Mucosa of gallbladder (tissue), 1 donor: ENCODE results near the gene ENPEP. TPM values are rescaled to one million over a fixed set of nuclear protein-coding genes. Genes with fewer than 3 reads are reported as not detected.
"Not testable (repeated sequence)": the region's sequence is repeated elsewhere in the genome, so short reads cannot be mapped to it uniquely, and the experiment has no call there.

Experiments used
- DNase-seq: peaks from one replicate; pipeline ENCODE4 v3.0.0-alpha.2; 2020; ENCODE audit warnings: low spot score
- total RNA-seq: library from RNA; stranded (reverse); gene quantifications from one replicate; pipeline ENCODE4 v1.2.1, GENCODE V29; 2021
- donor health status: DM: no; HTN: no; CAD: no.

Gene ENPEP, protein sequence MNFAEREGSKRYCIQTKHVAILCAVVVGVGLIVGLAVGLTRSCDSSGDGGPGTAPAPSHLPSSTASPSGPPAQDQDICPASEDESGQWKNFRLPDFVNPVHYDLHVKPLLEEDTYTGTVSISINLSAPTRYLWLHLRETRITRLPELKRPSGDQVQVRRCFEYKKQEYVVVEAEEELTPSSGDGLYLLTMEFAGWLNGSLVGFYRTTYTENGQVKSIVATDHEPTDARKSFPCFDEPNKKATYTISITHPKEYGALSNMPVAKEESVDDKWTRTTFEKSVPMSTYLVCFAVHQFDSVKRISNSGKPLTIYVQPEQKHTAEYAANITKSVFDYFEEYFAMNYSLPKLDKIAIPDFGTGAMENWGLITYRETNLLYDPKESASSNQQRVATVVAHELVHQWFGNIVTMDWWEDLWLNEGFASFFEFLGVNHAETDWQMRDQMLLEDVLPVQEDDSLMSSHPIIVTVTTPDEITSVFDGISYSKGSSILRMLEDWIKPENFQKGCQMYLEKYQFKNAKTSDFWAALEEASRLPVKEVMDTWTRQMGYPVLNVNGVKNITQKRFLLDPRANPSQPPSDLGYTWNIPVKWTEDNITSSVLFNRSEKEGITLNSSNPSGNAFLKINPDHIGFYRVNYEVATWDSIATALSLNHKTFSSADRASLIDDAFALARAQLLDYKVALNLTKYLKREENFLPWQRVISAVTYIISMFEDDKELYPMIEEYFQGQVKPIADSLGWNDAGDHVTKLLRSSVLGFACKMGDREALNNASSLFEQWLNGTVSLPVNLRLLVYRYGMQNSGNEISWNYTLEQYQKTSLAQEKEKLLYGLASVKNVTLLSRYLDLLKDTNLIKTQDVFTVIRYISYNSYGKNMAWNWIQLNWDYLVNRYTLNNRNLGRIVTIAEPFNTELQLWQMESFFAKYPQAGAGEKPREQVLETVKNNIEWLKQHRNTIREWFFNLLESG
- 1.8 TPM for total RNA-seq

- DNase-seq, result peak; percentile 25
Observed at GRCh38 chr4:110475881-110476818, at the start of gene ENPEP. Gene ENPEP, plus strand, starts transcription at chr4:110476155. Its CDS starts 260 bp downstream, at chr4:110476415.

DNA sequence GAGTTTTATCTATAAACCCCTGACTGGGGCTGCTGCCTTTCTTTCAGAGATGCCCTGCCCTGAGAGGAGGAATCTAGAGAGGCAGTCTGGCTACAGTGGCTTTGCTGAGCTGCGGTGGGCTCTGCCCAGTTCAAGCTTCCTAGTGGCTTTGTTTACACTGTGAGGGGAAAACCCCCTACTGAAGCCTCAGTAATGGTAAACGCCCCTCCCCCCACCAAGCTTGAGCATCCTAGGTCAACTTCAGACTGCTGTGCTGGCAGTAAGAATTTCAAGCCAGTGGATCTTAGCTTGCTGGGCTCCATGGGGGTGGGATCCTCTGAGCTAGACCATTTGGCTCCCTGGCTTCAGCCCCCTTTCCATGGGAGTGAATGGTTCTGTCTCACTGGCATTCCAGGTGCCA lies 44.1 kb upstream of the ENPEP start:
- not testable (repeated sequence) for DNase-seq

DNA sequence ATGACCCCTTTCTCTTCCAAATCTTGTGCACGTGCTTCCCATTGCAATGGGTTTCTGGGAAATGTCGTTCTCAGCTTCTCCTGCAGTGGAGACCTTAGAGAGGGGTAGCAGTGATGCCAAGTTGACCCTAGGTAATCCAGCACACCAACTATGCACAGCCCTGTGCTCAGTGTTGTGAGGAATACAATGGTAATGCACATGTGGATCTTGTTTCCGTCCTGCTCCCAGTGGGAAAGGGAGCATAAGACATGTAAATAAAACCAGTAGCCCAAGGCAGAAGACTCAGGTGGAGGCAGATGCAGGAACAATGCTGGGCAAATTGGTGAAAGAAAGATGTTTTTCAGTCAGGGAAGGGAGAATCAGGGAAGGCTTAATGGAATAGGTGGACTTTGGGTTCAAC lies 38.7 kb upstream of the ENPEP start:
- DNase-seq, result not testable (repeated sequence)

DNA sequence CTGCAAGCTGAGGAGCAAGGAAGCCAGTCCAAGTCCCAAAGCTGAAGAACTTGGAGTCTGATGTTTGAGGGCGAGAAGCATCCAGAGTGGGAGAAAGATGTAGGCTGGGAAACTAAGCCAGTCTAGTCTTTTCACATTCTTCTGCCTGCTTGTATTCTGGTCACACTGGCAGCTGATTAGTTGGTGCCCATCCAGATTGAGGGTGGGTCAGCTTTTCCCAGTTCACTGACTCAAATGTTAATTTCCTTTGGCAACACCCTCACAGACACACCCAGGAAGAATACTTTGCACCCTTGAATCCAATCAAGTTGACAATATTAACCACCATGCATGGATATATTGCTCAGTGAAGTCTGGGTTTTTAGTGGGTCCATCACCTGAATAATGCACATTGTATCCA lies 36.7 kb upstream of the ENPEP start:
- not testable (repeated sequence) for DNase-seq

GRCh38 chr4:110442309-110442708 lies 33.6 kb upstream of the ENPEP start:
- DNase-seq, result no peak

DNA sequence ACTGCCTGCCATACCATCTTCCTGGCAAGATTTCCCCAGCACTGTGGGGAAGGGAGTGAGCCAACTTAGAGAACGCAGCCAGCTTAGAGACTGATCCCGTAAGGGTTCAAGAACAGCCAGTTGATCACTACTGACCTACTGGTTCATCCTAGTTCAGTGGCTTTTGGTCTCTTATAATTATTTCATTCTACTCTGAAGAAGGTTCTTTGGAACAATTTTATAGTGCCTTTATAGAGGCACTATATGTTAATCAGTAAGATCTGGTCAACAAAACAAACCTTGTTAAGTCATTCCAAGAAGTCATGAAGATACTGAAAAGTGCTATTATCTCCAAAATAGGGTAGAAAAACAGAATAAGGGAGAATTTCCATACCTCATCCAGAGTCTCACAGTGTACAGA lies 33.2 kb upstream of the ENPEP start:
- DNase-seq, result no peak

DNA sequence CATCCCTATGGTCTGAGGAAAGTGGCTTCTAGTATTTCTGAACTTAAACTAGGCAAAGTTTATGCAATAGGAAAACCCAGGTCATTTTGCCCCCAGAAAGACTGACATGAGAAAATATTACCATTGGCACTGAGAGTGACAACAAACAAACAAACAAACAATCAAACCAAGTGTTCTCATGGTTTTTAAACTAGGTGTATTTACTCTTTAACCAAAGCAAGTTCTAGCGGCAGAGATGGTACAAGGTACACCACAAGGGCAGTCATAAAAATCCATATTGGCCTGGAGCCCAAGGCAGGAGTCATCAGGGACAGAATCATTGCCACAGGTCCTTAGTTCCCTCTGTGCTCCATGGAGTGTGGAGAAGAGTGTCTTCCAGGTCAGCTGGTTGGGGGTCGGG lies 26.0 kb upstream of the ENPEP start:
- DNase-seq, result peak; percentile 65

DNA sequence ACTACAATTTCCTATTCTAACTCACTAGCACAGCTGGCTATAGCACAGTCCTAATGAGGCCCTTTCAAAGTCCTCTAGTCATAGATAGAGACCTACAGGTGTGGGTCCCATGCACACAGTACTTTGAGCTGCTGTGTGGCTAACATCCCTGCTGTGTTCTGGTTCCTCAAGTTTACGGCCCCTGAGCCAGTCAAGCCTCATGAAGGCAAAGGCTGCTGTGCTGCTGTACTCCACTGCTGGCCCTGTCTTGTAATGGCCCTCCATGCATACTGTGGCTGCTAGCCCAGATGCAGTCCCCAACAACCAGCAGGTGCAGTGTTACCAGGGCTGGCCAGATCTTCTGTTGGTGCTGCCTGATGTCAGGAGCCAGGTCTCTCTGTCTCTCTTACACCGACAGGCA lies 23.4 kb upstream of the ENPEP start:
- no peak for DNase-seq

- DNase-seq, result no peak
Observed at GRCh38 chr4:110454441-110454840, 21.5 kb upstream of the ENPEP start.

GRCh38 chr4:110458494-110459266 lies 17.3 kb upstream of the ENPEP start:
- DNase-seq, result no peak

DNA sequence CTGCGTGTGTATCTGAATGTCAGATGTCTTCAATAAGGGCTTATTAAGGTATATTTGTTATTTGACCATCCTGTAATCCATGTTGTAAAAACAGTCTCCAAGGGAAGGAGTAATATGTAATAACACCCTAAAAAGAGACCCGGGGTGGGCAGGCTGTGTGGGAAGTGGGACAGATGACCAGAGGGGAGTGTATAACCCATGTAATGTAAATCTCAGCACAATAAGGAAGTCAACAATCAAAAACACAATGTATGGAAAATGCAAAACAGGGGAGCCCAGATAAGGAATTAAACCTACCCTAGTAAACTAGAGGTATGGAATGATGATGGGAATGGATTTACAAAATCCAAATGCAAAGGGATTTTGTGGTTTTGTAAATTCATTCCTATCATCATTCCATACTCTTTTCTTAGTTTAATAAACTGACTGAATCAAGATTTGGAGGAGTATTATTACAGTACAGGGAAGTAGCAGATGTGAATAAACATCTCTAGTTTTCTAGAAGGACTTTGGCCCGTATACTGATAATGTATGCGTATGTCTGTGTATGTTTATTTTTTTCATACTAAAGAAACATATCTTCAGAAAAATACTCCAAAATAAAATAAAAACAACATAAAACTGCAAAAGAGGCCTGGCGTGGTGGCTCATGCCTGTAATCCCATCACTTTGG lies 15.7 kb upstream of the ENPEP start:
- no peak for DNase-seq

- no peak for DNase-seq
Observed at GRCh38 chr4:110467400-110467799, 8.6 kb upstream of the ENPEP start.

DNA sequence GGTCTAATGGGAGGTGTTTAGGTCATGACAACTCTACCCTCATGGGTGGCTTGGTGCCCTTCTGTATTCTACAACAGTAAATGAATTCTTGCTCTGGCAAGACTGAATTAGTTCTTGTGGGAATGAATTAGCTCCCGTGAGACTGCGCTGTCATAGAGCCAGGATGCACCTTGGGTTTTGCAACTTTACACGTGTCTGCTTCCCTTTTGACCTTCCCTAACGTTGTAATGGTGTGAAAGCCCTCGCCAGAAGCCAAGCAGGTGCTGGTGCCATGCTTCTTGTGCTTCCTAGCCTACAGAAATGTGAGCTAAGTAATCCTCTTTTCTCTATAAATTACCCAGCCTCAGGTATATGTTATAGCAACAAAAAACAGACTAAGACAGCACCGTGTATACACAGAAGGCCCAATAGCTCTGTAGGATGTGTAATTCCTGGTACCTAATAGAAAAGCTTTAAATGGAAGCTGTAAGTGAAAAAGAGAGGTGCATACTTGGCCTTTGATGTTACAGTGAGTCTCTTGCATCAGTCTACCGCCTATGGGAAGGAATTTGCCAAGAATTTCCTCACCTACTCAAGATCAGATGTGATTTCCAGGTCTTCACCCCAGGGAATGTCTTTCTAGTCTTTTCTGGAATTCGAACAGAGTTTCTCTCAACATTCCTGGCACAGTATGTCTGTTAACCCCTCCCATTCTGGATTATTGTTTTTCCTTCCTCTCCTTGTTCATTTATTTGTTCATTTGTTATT lies 3.2 kb upstream of the ENPEP start:
- no peak for DNase-seq

- DNase-seq, result no peak
Observed at GRCh38 chr4:110474481-110474880, 1.5 kb upstream of the ENPEP start.

- not testable (repeated sequence) for DNase-seq
Observed at GRCh38 chr4:110475080-110475479, 875 bp upstream of the ENPEP start.

DNA sequence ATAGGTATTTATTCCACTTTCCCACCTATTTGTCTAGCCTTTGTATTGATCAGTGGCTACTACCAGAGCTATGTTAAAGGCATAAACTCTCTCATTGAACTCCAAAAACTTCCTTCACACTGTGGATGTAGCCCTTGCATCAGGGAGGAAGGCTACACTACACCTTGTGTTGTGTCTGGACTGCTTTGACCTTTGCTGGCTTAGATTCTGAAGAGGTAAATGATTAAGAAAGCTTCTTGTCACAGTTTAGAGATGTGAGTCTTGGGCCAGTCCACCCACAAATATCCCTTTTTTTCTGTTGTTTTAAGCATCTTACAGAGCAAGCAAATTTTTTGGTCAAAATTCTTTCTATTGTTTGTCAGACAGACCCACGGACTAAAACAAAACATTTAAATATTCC lies 1.9 kb downstream of the ENPEP start:
- DNase-seq, result no peak

DNA sequence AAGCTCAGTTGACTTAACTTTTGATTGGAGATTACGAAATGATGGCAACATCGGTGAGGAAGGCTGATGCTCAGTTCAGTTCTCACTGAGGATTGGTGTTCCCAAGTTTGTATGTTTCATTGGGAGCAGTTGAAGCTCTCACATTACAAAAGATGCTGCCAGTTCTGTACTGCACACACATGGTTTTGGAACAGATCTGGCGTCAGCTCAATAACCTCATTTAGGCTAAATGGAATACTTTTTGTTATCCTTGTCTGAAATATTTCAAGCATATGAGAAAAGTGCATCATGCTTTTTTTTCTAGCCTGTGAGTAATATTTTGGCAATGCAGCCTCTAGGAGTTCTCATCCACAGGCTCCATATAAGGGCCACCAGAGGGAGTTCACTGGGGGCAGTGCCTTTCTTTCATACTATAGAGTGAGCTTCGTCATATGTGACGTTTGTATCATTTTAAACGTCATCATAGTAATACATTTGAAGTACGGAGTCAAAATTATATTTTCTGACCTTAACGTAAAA lies 4.1 kb downstream of the ENPEP start:
- no peak for DNase-seq

DNA sequence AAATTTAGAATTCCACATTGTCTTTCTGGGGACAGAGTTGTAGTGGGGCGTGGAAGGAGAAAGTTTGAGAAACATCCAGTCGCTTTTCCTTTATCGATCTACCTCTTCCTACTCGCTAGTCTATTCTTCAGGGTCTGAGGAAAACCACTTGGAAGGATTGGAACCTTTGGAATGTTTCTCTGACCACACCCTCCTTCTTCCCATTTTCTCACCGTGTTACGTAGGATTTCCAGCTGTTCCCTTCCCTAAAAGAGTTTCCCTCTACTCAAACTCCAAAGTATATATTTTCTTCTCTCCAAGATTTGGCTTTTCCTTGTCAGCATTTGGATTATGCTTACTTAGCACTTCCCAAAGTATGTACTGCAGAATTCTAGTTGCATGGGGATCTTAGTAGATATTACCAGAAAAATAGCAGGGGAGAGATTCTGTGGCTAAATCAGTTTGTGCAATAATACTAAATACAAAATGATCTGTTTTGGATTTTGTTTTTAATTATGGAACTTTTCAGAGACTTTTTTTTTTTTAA lies 4.9 kb downstream of the ENPEP start:
- no peak for DNase-seq

GRCh38 chr4:110483516-110483915 lies 7.6 kb downstream of the ENPEP start:
- no peak for DNase-seq
